DMS 273 (cell line): ENCODE results near the gene PFKFB3.
"Not testable (repeated sequence)": the region's sequence is repeated elsewhere in the genome, so short reads cannot be mapped to it uniquely, and the experiment has no call there.

Experiments
- DNase-seq: peaks from one replicate; lab custom pipeline; 2025; ENCODE audit not compliant: unreplicated experiment; lab: John Stamatoyannopoulos, UW

PFKFB3 gene

DNA sequence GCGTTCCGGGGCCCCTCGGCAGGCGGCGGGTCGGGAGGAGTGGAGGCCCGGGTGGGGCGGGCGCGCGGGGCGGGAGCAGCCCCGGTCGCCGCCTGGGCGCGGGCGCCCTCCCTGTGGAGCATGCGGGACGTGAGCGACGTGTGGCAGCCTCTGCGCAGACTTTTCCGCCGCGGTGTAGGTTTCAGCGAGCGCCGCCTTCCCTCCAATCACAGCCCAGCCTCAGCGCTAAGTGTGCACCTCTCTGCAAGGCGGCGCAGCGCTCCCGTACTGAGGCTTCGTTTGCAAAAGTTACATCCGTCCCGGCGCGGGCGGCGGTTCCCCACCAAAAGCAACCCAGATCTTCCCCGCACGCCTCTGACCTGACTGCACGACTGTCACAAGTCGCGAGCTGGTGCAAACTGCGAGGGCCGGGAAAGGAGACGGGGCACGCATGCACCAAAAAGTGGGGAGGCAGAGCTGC, 1.2 kb upstream of the PFKFB3 start:
- peak; percentile 86 for DNase-seq

DNA sequence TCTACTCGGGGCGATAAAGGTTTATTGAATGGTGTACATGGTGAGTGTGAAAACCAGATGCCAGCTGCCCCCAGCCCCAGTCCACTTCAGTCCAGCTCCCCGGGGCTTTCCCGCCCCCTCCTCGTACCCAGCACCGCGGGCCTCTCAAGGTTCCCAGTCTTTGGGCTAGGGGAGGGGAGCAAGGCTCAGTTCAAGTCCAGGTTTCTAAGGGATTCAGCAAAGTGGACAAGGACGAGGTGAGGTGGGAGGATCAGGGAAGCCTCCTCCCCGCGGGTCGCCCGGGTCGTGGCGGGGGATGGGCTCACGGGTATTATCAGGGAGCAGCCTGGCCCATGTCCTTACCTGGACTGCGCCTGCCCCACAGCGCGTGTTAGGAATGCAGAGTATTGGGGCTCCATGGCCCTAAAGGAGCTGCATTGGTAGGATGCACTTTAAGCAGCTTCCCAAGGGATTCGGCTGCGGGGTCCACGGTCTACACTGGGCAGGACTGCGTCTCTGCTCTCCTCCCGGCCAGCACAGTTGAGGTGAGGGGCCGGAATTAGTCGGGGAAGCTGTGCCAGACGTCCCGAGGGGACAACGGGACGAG, 541 bp upstream of the PFKFB3 start:
- DNase-seq = peak; percentile 45

DNA sequence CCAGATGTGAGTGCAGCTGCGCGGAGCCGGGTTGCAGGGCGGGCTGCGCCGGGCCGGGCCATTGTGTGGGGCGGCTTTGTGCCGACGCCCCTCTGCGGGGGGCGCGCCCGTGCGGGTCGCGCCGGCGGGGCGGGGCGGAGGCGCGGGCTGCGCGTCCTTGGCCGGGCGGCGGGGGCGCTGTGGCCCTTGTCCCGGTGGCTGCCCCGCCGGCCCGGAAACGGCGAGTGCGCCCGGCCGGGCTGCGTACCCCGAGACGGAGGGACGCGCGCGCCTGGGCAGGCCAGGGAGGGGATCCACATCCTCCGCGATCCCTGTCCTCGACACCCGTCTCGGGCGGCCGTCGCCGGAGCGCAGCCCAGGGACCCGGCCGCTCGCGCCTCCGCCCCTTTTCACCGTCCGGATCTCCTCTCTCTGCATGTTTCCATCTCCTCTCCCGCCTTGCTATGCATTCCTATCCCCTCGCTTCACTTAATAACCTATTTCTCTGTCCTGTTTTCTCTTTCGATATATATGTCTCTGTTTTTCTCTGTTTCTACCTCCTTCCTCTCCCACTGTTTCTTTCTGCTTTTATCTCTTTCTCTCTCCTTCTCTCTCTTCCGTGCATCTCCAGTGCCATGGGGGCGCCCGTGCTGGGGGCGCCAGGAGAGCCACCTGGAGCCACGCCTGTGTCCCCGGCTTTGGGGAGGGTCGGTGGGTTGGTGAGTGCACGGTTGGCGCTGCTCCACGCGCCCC, 765 bp downstream of the PFKFB3 start:
- peak; percentile 73 for DNase-seq

- DNase-seq = peak; percentile 46
Measured at GRCh38 chr10:6204063-6204340, 1.3 kb downstream of the PFKFB3 start.

DNA sequence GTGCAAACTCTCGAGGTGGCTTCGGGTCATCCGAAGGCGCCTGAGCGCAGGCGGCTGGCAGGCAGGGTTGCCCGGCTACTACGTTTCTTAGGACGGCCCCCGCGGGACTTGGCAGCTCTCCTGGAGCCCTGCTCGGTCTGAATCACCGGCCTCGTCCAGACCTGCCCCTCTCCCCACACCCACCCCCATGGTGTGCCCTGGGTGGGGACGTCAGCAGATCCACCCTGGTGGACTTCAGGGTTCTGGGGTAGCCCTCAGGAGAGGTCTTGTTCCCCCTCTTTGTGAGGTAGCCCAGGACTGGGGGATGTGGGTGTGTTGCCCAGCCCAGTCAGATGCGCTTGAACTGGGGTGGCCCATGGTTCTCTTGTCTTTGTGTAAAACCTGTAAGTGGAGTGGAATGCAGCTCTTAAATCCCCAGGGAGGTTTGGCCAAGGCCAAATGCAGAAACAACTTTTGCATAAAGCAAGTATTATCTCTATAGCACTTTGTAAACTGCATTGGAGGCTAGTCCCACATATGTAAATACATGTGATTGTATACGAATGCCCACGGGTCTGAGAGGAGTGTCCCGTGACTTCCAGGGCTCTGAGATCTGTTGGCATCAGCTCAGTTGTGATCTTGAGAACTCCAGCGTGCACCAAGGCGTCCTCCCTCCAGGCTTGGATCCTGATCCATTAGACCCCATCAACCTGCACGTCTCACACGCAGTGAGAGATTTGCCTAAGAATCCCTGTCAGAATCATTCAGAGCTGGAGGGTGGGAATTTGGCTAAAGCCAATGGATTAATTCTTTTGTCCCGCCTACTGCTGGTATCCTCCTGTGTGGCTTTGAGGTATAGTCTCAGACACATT, 1.8 kb downstream of the PFKFB3 start:
- peak; percentile 56 for DNase-seq

DNA sequence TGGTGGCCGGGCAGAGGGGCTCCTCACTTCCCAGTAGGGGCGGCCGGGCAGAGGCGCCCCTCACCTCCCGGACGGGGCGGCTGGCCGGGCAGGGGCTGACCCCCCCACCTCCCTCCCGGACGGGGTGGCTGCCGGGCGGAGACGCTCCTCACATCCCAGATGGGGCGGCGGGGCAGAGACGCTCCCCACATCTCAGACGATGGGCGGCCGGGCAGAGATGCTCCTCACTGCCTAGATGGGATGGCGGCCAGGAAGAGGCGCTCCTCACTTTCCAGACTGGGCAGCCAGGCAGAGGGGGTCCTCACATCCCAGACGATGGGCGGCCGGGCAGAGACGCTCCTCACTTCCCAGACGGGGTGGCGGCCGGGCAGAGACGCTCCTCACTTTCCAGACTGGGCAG, 3.8 kb downstream of the PFKFB3 start:
- DNase-seq = not testable (repeated sequence)

GRCh38 chr10:6207658-6208057, 4.9 kb downstream of the PFKFB3 start:
- DNase-seq = no peak

- DNase-seq = no peak
Measured at GRCh38 chr10:6208799-6209235, 6.1 kb downstream of the PFKFB3 start.

GRCh38 chr10:6211341-6211670, 8.6 kb downstream of the PFKFB3 start:
- no peak for DNase-seq

GRCh38 chr10:6211671-6212635, 9.2 kb downstream of the PFKFB3 start:
- DNase-seq = no peak

- no peak for DNase-seq
Measured at GRCh38 chr10:6212806-6213205, 10.1 kb downstream of the PFKFB3 start.

DNA sequence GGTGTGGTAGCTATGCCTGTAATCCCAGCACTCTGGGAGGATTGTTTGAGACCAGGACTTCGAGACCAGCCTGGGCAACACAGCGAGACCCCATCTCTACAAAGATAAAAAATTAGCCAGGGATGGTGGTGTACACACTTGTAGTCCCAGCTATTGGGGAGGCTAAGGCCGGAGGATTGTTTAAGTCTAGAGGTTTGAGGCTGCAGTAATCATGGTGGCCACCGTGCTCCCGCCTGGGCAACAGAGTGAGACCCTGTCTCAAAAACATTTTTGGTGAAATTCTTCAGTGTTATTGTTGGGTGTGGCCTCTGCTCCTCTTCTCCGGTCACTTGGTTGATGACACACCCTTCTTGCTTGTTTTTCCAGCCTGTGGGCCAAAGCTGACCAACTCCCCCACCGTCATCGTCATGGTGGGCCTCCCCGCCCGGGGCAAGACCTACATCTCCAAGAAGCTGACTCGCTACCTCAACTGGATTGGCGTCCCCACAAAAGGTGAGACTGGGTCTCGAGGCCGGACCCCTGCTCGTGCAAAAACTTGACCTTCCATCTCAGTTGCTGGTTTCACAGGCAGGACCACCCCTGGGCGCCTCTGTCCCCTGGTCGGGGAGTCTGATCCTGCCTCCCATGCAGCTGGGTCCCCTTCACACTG, 10.6 kb downstream of the PFKFB3 start:
- no peak for DNase-seq

GRCh38 chr10:6213908-6214307, 11.2 kb downstream of the PFKFB3 start:
- no peak for DNase-seq

DNA sequence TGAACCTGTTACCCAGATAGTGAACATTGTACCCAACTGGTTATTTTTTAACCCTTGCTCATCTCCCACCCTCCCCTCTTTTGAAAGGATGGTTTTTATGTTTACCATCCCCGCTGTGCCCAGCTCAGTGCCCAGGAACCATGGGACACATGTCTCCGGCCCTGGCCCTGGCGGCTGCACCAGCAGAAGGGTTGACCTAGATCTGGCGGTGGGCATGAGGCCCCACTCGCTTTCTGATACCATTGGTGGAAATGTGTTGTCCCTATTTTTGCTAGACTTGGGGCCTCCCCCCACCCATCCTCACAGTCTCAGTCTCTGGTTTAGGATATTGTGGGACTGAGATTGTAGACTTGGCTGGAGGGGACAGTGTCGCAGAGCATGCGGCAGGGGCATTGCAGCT, 11.9 kb downstream of the PFKFB3 start:
- DNase-seq = no peak

GRCh38 chr10:6215241-6215640, 12.5 kb downstream of the PFKFB3 start:
- DNase-seq = no peak

DNA sequence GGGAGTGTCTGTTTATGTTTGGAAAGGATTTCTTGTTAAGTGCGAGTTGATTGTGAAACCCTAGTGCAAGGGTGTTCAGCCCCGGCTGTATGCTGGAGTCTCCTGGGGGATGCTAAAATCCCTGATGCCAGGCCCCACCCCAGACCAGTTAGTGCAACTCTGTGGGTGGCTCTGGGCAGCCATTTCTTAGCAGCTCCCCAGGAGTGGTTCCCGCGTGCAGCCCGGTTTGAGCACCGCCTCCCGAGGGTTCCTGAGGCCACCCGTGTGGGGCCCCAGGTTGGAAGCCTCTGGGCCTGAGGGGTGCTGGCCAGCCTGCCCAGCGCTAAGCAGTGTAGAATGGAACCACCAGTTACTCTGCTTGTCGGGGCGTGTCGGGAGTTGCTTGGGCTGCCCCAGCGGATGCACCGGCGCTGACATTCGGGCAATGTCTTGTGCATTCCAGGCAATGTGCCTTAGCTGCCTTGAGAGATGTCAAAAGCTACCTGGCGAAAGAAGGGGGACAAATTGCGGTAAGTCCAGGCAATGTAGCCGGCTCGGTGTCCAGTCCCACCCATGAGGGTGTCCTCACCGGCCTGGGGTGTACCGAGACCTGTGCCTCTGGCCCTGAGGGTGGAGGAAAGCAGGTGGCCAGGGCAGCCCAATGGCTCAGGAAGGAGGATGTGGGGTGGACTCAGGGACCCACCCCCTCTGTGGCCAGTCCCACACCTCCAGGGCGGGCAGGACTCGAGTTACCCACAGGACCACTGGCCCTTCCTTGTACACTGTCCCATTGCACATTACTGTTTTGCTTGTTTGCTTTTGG, 13.2 kb downstream of the PFKFB3 start:
- no peak for DNase-seq

GRCh38 chr10:6216916-6217315, 14.2 kb downstream of the PFKFB3 start:
- no peak for DNase-seq

DNA sequence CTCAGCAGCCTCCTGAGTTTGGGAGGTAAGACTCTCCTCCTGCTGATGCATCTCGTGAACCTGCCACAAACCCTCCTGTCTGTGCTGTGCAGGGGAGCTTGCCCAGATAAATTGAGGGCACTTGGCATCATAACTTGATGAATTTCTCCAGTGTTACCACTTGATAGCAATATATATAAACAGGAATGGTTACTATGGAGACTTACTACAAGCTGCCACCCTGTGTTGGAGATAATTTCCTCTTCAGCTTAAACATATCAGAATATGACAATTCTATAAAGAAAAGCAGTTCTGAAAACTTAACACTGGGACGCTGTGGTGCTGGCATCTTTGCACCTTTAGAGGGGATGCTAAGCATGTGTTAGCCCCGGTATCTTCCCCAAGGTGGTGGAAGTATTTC, 14.9 kb downstream of the PFKFB3 start:
- no peak for DNase-seq

- DNase-seq = no peak
Measured at GRCh38 chr10:6218692-6219493, 16.2 kb downstream of the PFKFB3 start.
